HepG2 (cell line): ENCODE results near the gene SEC62. TPM values are rescaled to one million over a fixed set of nuclear protein-coding genes. Genes with fewer than 3 reads are reported as not detected.
A peak's percentile ranks its signal among the peaks of the same experiment; 100 is the strongest.

Experiments used
- DNMT1 ChIP-seq: sonication (generic); formaldehyde crosslinking; IDR thresholded peaks from 2 replicates; pipeline ENCODE4 v1.5.1; 2020; ENCODE audit warnings: mild to moderate bottlenecking, missing genetic modification reagents
- EP300 ChIP-seq, 3 experiments: sonication (generic) in 1 of 3; formaldehyde crosslinking in 1 of 3; IDR thresholded peaks; 2 replicates each; pipeline versions ENCODE4 v1.5.1 to v1.6.1; 2011 to 2020; ENCODE audit warnings: low read depth in 2 of 3, low read length in 2 of 3, borderline replicate concordance in 1 of 3, improper control_type of control experiment in 1 of 3, mild to moderate bottlenecking in 1 of 3, missing genetic modification reagents in 1 of 3, moderate library complexity in 1 of 3
- FOSL1 ChIP-seq: sonication (generic); formaldehyde crosslinking; IDR thresholded peaks from 2 replicates; pipeline ENCODE4 v1.9.0; 2021; ENCODE audit warnings: missing genetic modification reagents, borderline replicate concordance
- GLMP ChIP-seq: sonication (generic); formaldehyde crosslinking; IDR thresholded peaks from 2 replicates; pipeline ENCODE4 v1.9.0; 2021; ENCODE audit warnings: missing genetic modification reagents, mild to moderate bottlenecking, borderline replicate concordance
- HBP1 ChIP-seq: IDR thresholded peaks from 2 replicates; pipeline ENCODE4 v1.6.1; 2016; ENCODE audit warnings: low read depth, control low read depth
- JDP2 ChIP-seq: sonication (generic); formaldehyde crosslinking; IDR thresholded peaks from 2 replicates; pipeline ENCODE4 v1.8.1; 2022; ENCODE audit warnings: missing genetic modification reagents, borderline replicate concordance
- JUN ChIP-seq: sonication (generic); formaldehyde crosslinking; IDR thresholded peaks from 2 replicates; pipeline ENCODE4 v1.4.0; 2020; ENCODE audit warnings: mild to moderate bottlenecking, missing genetic modification reagents
- NAIF1 ChIP-seq: sonication (generic); formaldehyde crosslinking; IDR thresholded peaks from 2 replicates; pipeline ENCODE4 v1.5.0; 2020; ENCODE audit warnings: mild to moderate bottlenecking, missing genetic modification reagents, borderline replicate concordance
- NCOR1 ChIP-seq: fragments of 200-600 bp; sonication (generic); IDR thresholded peaks from 2 replicates; pipeline ENCODE4 v1.7.0; 2017; ENCODE audit warnings: antibody characterized with exemption, low read length, borderline replicate concordance
- POLR2AphosphoS5 ChIP-seq: IDR thresholded peaks from 2 replicates; pipeline ENCODE4 v1.6.1; 2012; ENCODE audit warnings: low read depth, low read length
- POLR2G ChIP-seq: fragments of 200-400 bp; formaldehyde crosslinking; IDR thresholded peaks from 2 replicates; pipeline ENCODE4 v1.6.1; 2018; ENCODE audit warnings: mild to moderate bottlenecking, low read depth, low read length, moderate library complexity
- RARA ChIP-seq: IDR thresholded peaks from 2 replicates; pipeline ENCODE4 v1.6.1; 2016; ENCODE audit warnings: missing genetic modification reagents, missing compliant biosample characterization
- SOX13 ChIP-seq, 3 experiments: fragments of 450-650 bp in 1 of 3; sonication (generic) in 1 of 3; formaldehyde crosslinking in 1 of 3; IDR thresholded peaks in 2 of 3; conservative IDR thresholded peaks in 1 of 3; 2 replicates each; pipeline versions ENCODE4 v1.5.0 to v1.6.1; 2016 to 2020; ENCODE audit warnings: antibody characterized with exemption in 1 of 3, mild to moderate bottlenecking in 1 of 3, missing compliant biosample characterization in 1 of 3, missing genetic modification reagents in 1 of 3, moderate library complexity in 1 of 3
- SRY ChIP-seq: sonication (generic); formaldehyde crosslinking; IDR thresholded peaks from 2 replicates; pipeline ENCODE4 v1.8.0; 2022; ENCODE audit warnings: mild to moderate bottlenecking, missing genetic modification reagents
- ZBTB37 ChIP-seq: sonication (generic); formaldehyde crosslinking; IDR thresholded peaks from 2 replicates; pipeline ENCODE4 v1.4.0; 2020; ENCODE audit warnings: mild to moderate bottlenecking, missing genetic modification reagents
- ZBTB7A ChIP-seq: sonication (generic); formaldehyde crosslinking; IDR thresholded peaks from 2 replicates; pipeline ENCODE4 v1.8.0; 2022; ENCODE audit warnings: mild to moderate bottlenecking, missing genetic modification reagents
- ZNF230 ChIP-seq: sonication (generic); formaldehyde crosslinking; IDR thresholded peaks from 2 replicates; pipeline ENCODE4 v1.4.0; 2020; ENCODE audit warnings: mild to moderate bottlenecking, missing genetic modification reagents
- ZNF687 ChIP-seq: sonication (generic); formaldehyde crosslinking; IDR thresholded peaks from 2 replicates; pipeline ENCODE4 v1.5.1; 2020; ENCODE audit warnings: mild to moderate bottlenecking, missing genetic modification reagents, moderate library complexity
- ZNF704 ChIP-seq: sonication (generic); formaldehyde crosslinking; IDR thresholded peaks from 2 replicates; pipeline ENCODE4 v1.8.1; 2023; ENCODE audit warnings: mild to moderate bottlenecking, inconsistent platforms, moderate library complexity, missing genetic modification reagents, borderline replicate concordance
- ZNF772 ChIP-seq: sonication (generic); formaldehyde crosslinking; IDR thresholded peaks from 2 replicates; pipeline ENCODE4 v1.5.0; 2020; ENCODE audit warnings: mild to moderate bottlenecking, missing genetic modification reagents
- polyA plus RNA-seq, 8 experiments: library from polyadenylated mRNA; depleted of rRNA in 3 of 8; stranded (reverse) in 7 of 8; unstranded in 1 of 8; fragments of >200 nt; fragmentation: Illumina TruSeq in 4 of 8; extraction: Trizol in 4 of 8; gene quantifications; 2 replicates each; pipeline versions ENCODE4 v1.2.1 to v1.2.3, GENCODE V29; 2011 to 2016; ENCODE audit warnings: low read depth in 4 of 8, missing spikeins in 1 of 8, mixed read lengths in 1 of 8; ENCODE audit not compliant: insufficient read depth in 1 of 8
- total RNA-seq, 5 experiments: library from RNA; depleted of rRNA; stranded (reverse); fragments of >200 nt; fragmentation: Illumina TruSeq; extraction: Trizol; gene quantifications; 2 replicates each; pipeline ENCODE4 v1.2.3, GENCODE V29; 2016; ENCODE audit warnings: low read depth in 1 of 5

The SEC62 gene
- total and polyA plus RNA-seq, 2 of the 13 experiments (the other 11 are each of a cell fraction or from before 2014, with no cell fraction given): 54.0 to 68.7 TPM

GRCh38 chr3:170023165-170023564 is 56.6 kb downstream of the SEC62 start (continued):
- TF ChIP-seq ZNF704 (CRISPR knock-in tag): no peak
- no peak for TF ChIP-seq HBP1
- TF ChIP-seq ZNF772 (CRISPR knock-in tag): no peak
- TF ChIP-seq SRY (CRISPR knock-in tag): no peak
- no peak for TF ChIP-seq ZNF230 (CRISPR knock-in tag)
- no peak for TF ChIP-seq ZNF687
- 0 out of 2 replicates have a peak, but pooled peaks have one; percentile 7 for TF ChIP-seq RARA (CRISPR knock-in tag)
- TF ChIP-seq GLMP (CRISPR knock-in tag): no peak
- TF ChIP-seq NAIF1 (CRISPR knock-in tag): no peak
- TF ChIP-seq JUN: no peak
- no peak for TF ChIP-seq ZBTB37
- TF ChIP-seq FOSL1 (CRISPR knock-in tag): no peak
- 0 out of 4 replicates have a peak, but pooled peaks of 1 of the 2 experiments have one; percentile 29 for TF ChIP-seq EP300 (IDR thresholded peaks at IDR 0.05; ENCODE audit: low read depth in 2 of 2, low read length in 2 of 2)
- no peak for TF ChIP-seq EP300 (CRISPR knock-in tag; IDR thresholded peaks at IDR 0.05; ENCODE audit: borderline replicate concordance)
- TF ChIP-seq NCOR1: no peak
- no peak for TF ChIP-seq POLR2G
- TF ChIP-seq ZBTB7A (CRISPR knock-in tag): no peak
- TF ChIP-seq JDP2 (CRISPR knock-in tag): no peak
- no peak for TF ChIP-seq POLR2AphosphoS5
- no peak for TF ChIP-seq SOX13 (IDR thresholded peaks at IDR 0.05)
- TF ChIP-seq SOX13 (CRISPR knock-in tag; conservative IDR thresholded peaks at IDR 0.05 in 1 of 2, IDR thresholded peaks at IDR 0.05 in 1 of 2): peak in 1 of 2 experiments; percentile 39; a peak in 1 of 4 replicates
- TF ChIP-seq DNMT1 (CRISPR knock-in tag): no peak
